HG03469 (cell line): ENCODE measurements around the gene PPARG.
"Not testable (repeated sequence)": the region's sequence is repeated elsewhere in the genome, so short reads cannot be mapped to it uniquely, and the experiment has no call there.

Experiments
- ATAC-seq: cut with Tn5 transposase; IDR thresholded peaks from one replicate; pipeline ENCODE4 v1.9.1; 2021; ENCODE audit warnings: mild to moderate bottlenecking, moderate library complexity, moderate number of reproducible peaks; ENCODE audit not compliant: unreplicated experiment

PPARG gene

DNA sequence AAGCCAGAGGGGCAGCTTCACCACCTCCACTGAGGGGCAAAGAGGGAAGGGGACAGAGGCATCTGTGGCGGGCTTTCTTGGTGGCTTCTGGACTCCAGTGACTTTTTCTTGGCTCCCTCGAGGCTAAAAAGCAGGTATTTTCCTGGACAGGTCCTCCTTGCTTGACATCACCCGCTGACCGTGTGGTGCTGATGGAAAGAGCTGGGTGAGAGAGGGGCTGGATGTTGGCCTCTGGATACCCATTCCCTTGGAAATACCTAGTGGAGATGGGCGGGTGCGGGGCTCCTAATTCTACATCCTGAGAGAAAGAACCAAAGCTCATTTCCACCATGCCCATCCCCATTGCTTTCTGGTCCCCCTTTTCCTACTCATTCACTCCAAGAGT lies 148.3 kb downstream of the PPARG start:
- ATAC-seq, result no peak

DNA sequence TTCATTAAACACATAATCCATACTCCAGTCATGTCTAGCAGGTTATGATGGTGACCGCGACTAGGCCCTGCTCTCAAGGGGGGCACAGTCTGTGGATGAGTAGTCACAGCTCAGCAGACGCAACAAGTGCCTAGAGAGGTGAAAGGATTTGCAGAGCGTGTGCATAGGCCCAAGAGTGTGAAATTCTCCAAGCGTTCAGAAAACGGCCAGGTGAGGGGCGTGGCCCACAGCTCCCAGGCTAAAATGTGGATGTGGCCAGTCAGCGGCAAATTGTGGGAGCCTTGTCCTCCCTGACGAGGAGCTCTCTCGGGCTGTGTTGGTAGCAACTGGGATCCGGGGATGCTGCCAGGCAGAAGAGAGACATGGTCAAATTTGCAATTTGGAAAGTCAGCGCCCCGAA lies 149.0 kb downstream of the PPARG start:
- ATAC-seq, result no peak

DNA sequence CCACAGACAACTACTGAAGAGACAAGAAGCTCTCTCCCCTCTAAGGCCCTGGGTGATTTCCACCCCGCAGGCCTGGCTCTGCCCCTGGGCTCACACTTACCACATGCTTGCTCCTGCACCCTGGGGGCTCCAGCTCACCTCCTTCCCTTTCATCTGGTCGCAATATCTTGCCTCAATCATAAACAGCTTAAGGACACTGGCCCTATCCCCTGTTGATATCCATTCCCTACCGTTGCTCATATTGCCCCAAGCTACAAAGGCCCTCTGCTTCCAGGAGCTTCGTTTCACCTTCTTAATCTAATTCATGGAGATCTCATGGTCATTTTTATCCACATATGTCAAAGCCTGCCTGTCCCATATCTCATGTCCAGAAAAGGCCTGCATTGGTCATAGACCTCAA lies 149.4 kb downstream of the PPARG start:
- ATAC-seq, result no peak

DNA sequence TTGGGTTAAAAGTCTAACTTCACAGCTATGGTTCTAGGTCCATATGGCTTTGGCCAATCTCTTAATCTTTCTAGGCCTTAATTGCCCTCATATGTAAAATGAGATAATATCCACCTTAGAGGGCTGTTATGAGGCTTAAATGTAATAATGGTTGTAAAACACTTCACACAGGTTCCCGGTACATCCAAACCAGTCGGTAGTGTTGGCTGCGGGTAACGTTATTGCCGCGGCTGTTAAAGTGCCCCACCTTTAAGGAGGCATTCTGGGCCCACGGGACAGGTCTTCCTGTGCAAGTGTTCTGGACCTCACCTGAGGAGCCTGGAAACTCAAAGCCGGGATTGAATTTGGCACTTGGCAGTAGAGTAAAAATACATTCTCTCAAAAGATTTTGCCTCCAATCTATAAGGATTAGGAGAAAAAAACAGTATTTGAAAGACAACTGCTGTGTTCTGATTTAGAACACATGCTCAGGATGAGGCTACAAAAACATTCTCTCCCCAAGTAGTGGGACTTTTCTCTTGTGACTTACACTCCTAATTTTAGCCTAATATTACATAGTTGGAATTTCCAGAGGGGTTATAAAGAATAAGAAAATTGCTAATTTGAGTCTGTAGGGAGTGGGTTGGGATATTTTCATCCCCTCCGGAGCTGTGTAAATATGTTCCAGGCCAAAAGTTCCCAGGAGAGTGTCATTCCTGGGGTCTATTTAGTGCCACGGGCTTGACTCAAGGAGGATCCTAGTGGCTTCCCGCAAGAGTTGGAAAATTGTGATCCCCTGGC lies 150.5 kb downstream of the PPARG start:
- no peak for ATAC-seq

DNA sequence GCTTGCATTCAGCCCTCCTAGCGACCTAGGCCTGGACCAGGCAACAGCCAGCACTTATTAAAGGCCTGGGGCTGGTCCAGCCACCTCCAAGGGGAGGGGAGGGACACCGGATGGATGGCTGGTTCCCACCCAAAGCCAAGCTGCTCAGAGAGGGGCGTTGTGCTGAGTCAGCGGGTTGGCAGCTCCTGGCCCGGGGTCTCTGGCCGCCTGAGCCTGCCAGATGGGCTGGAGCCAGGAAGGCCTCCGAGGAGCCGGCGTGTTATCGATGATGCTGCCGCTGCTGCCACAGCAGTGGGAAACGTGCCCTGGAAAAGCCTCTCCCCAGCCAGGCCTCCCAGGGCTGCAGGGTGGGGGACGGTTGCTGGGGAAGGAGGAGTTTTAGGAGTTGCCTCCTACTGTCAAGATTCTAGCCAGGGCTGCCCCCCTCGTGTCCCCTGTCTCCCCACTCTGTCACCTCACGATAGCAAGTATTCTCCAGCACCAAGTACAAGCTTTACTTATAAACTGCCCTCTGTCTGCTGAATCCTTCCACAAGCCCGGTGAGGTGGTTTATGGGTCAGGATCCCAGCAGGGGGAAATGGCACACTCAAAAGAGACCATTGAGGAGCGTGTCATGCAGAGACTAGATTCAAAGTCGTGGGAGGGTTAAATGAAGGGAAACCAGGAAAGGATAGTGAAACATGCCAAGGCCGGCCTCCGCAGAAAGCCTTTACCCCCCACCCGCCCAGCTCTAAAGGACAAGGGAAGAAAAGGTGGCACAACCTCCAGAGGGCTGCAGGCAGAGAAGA lies 152.3 kb downstream of the PPARG start:
- no peak for ATAC-seq

DNA sequence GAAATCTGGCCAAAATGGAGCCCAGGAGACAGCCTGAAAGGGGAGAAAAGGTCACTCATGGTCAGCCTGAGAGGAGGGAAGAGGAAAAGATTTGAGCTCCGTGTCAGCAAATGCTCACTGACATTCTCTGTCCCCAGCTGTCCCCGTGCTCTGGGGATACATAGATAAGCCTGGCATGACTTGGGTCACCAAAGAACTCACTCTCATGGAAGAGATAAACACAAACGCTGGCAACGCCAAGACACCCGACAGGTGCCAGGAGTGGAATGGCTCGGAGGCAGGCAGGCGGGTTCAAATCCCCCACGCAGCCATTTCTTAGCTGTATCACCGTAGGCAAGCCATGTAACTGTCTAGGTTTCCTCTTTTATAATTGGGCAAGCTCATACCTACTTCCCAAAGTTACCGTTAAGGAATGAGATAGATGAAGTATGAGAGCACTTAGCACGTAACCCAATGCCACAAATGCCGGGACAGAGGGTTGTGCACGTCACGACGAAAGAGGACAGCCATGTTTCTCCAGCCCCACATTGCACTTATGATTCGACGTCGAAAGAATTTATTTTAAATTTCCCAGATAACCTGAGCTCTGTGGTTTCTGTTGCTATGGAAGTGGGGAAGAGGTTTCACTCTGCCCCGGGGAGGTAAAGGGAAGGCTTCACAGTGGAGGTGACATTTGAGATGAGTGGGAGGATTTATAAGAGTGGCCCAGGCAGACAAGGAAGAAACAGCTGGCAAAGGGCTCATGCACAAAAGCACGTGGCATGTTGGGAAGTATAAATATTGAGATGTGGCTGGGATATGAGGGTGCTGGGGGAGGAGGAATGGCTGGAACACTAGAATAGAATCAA lies 154.0 kb downstream of the PPARG start:
- ATAC-seq, result no peak

DNA sequence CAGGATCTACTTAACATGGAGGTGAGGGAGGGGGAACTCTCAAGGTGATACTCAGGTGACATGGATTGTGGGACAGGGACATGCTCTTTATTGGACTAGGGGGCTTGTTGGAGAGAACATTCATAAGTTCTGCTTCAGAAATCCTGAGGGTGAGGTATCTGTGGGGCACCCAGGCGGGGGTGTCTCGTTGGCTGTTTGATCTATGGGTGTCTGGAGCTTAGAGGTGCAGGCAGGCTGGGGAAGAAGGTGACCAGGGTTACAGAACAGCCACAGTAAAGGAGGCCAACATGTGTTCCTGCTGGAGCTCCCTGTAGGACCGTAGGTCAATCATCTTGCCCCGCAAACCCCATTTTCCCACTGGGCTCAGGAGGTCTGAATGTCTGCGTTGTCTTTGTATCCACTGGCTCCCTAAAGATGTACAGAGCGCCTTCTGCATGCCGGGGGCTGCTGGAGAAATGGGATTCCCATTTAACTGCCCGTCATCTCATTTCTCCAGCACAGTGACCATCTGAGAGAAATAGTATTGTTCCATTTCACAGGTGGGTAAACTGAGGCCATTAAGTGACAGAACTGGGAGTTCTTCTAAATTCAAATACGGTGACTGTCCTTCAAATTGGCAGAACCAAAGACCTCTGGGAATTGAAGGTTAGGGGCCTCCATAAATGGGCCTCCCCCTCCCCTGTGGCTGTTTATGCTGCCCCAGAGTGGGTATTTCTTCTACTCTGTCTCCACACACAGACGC lies 155.1 kb downstream of the PPARG start:
- ATAC-seq, result no peak

DNA sequence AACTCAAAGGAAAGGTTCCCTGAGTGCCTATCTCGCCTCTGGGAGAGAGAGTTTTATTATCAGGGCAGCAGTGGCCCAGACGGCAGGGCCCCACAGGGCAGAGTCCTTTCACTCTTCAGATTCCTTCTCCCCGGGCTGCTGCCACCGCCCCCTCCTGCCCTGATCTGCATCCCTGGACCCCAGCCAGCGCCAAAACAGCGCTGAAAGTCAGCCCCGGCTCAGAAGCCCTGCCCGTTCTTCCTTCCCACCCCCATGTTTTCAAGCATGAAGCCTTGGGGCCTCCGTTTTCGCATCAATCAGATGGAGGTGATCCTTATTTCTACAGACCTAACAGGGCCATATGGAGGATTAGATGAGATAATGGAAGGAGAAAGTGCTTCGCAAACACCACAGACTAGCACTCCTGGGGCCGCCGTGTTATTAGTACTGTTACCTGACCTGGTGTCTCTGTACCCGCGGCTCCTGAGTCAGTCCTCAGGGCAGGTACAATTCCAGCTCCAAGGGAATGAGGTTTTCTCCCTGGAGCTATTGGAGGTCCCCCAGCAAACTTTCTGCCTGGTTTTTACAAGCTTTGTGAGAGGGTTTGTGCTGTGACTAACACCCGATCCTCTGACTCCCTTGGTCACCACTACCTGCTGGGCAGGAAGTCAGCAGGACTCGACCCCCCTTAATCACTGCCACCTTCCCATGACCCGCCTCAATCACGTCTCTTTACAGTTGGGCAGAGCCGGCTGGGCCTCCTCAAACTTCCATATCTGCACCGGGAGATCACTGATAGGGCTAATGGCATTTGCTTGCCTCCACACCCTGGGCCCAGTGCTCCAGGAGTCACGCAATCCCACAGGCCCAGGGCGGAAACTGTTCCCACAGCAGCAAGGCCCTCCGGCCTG lies 156.0 kb downstream of the PPARG start:
- no peak for ATAC-seq

DNA sequence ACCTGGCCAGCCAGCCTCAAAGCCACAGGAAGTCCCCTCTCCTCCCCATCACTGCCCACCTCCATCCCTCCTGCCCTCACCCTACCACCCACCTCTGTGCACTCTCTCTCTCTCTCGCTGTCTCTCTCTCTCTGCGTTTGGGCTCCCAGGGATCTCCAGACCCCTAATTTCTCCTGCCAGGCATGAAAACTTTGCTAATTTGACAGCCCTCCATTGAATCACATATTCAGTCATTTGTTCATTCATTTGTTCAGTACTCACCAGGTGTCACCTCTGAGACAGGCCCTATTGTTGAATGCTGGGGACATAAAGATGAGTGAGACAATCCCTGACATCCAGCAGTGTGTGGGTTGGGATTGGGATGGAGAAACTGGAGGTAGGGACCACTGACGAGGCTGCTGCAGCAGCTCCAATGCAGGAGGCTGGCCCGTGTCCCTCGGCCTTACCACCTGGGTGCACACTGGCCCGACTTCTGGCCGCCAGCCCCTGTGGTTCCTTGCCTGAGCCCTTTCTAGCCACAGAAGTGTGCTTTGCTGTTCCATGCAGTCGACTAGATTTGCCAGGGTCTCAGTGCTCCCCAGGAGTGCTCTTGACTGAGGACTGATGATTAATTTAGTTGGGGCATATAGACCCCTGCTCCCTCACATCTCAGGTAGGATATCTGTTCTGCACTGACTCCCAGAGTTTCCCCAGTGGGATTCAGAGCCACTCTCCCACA lies 156.8 kb downstream of the PPARG start:
- ATAC-seq, result no peak

DNA sequence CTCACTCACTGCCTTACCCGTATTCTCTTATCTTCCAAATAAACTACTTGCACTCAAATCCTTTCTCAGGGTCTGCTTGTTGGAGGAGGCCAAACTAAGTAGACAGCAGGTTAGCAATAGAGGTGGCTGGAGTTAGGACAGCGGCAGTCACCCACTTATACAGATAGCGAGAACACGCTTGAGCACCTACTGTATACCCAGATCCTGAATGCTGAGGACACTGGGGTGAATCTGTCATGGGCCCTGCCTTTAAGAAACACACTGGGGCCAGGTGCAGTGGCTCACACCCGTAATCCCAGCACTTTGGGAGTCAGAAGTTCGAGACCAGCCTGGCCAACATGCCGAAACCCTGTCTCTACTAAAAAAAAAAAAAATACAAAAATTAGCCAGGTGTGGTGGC lies 157.4 kb downstream of the PPARG start:
- ATAC-seq, result no peak

DNA sequence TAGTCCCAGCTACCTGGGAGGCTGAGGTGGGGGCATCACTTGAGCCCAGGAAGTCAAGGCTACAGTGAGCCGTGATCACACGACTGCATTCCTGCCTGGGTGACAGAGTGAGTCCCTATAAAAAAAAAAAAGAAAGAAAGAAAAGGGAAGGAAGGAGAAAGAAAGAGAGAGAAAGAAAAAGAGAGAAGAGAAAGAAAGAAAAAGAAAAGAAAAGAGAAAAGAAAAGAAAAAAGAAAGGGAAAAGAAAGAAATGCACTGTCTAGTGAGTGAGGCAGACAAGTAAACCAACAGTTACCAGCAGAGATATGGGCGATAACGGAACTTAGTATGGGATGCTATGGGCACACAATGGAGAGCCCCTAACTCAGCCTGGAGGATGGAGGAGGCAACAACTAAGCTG lies 158.2 kb downstream of the PPARG start:
- no peak for ATAC-seq

DNA sequence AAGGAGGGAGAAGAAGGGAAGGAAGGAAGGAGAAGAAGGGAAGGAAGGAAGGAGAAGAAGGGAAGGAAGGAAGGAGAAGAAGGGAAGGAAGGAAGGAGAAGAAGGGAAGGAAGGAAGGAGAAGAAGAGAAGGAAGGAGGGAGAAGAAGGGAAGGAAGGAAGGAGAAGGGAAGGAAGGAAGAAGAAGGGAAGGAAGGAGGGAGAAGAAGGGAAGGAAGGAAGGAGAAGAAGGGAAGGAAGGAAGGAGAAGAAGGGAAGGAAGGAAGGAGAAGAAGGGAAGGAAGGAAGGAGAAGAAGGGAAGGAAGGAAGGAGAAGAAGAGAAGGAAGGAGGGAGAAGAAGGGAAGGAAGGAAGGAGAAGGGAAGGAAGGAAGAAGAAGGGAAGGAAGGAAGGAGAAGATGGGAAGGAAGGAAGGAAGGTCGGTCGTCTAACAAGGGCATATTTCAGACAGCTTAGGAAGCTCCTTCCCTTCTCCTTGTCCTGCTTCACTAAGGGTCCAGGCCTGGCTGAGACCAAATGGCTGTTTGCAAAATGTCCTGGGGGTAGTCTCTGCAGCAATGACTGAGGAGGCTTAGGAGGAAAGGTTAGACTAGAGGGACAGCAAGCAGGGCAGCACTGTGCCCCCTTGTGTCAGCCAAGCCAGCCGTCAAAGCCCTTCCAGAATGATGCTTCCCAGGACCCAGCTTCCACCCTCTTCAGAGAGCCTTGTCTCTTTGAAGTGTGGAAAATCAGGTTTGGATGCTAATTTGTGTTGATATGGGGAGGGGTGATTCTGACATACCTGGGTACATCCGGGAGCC lies 159.7 kb downstream of the PPARG start:
- not testable (repeated sequence) for ATAC-seq

DNA sequence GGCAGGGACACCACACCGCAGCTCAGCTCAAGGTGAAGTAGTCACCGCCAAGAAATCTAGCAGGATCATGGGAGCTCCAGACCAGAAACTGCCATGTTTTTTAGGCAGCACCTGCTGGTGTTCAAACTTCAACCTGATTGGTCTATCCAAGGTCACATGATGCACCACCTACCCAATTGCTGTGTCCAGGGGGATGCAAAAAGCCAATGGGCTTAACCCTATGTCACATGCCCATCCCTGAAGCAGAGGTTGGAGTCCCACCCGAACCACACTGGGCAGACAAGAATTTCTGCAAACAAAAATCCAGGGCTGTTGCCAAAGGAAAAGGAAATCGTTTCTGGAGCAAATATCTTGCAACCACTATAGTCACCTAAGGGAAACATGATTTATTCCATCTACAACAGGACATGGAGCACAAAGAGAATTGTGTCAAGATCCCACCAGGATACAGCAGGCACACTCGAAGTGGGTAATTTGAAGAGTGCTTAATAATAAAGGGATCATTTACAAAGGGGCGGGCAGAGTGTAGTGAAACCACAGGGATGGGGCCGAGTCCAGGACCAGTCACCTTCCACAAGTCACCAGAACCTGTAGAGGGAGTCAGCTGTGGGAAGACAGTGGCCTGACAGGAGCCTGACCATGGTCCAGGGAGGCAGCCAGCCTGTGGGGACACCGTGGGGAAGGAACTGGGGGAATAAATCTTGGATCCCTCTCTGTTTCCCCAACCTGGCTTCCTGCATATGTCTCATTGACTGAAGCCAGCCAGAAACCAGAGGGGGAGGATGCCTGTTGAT lies 161.2 kb downstream of the PPARG start:
- no peak for ATAC-seq

DNA sequence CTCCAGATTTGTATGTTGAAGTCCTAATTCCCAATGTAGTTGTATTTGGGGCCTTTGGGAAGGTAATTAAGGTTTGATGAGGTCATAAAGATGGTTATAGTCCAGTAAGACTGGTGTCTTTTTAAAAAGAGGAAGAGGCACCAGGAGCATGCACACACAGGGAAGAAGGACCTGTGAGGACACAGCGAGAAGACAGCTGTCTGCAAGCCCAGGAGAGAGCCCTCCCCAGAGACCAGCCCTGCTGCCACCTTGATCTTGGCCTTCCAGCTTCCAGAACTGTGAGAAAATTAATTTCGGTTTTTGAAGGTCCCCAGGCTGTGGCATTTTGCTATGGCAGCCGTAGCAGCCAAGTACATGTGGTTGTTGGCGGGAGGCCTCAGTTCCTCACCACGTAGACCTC lies 162.6 kb downstream of the PPARG start:
- ATAC-seq, result no peak

DNA sequence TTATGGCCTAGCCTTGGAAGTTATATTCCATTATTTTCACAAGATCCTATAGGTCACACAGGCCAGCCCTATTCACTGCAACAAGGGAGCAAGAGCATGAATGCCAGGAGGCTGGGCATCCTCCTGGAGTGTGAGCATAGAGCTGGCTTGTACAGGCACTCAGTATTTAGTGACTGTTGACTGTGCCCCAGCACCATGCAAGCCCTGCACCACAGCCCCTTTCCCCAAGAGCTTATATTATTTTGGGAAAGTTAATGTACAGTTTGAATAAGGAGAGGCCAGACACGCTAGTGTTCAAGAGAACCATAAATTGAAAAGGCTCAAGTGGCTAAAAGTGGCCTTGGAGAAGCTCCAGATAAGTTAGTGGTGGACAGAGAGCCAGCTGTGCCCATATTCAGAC lies 163.1 kb downstream of the PPARG start:
- no peak for ATAC-seq

DNA sequence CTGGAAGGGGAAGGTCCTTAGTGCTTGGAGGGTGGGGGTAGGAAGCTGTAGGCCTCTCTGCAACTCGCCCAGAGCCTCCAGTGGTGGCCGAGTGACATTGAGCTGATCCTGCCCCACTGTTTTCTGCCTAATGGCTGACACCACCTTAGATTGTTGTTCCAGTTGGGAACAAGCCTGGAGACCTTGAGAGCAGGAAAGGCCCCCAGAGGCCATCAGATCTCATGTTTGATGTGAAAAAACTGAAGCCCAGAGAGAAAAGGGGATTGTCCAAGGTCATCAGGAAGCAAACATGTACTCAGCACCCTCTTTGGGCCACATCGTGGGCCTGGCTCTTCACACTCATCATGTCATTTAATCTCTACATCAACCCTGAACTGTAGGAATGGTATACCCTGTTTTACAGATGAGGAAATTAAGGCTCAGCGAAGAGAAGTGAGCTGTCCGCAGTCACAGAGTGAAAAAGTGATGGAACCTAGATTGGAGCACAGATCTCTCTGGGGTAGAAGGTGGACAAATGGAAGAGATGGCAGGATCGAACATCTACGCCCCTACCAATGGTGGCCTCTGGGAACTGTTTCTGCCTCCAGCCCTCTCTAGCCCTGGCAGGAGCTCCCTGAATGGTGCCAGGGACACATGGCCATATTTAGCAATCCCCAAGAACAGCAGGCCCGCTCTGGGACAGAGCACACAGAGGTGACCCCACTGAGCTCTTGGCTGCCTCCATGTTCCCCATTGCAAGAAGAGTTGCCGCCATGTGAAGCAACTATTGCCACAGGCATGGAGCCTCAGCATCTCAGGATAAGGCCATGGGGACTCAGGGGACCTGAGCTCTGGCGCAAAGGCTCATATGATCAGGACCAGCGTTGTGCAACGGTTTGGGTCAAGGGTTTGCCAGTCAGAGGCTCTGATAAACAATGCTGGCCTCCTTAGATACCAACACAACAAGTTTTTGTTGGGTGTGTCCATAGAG lies 163.8 kb downstream of the PPARG start:
- no peak for ATAC-seq
